GM10248 (cell line): ENCODE measurements around the gene ASB2.

ENCODE experiments used
- CTCF ChIA-PET: fragments of 300-600 bp; sonication (Branson Sonifier 250); formaldehyde crosslinking; extraction: SDS; loops from one replicate; lab custom pipeline; 2021; ENCODE audit warnings: antibody characterized with exemption; lab: Yijun Ruan, JAX
- POLR2A ChIA-PET: fragments of 350-650 bp; sonication (Branson Sonifier 250); formaldehyde crosslinking; extraction: SDS; loops from one replicate; lab custom pipeline; 2020; ENCODE audit warnings: antibody characterized with exemption; lab: Yijun Ruan, JAX
- DNase-seq: peaks from one replicate; pipeline ENCODE4 v3.0.0; 2012; ENCODE audit errors: extremely low spot score
- CTCF ChIP-seq: IDR thresholded peaks from 2 replicates; pipeline ENCODE4 v1.5.1; 2012; ENCODE audit warnings: mild to moderate bottlenecking, low read depth; ENCODE audit errors: extremely low read depth, missing control alignments, control extremely low read depth

The ASB2 gene, protein sequence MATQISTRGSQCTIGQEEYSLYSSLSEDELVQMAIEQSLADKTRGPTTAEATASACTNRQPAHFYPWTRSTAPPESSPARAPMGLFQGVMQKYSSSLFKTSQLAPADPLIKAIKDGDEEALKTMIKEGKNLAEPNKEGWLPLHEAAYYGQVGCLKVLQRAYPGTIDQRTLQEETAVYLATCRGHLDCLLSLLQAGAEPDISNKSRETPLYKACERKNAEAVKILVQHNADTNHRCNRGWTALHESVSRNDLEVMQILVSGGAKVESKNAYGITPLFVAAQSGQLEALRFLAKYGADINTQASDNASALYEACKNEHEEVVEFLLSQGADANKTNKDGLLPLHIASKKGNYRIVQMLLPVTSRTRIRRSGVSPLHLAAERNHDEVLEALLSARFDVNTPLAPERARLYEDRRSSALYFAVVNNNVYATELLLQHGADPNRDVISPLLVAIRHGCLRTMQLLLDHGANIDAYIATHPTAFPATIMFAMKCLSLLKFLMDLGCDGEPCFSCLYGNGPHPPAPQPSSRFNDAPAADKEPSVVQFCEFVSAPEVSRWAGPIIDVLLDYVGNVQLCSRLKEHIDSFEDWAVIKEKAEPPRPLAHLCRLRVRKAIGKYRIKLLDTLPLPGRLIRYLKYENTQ

GRCh38 chr14:93976477-93977057 is at the start of gene ASB2:
ASB2 (minus strand) TSS chr14:93976570; CDS start chr14:93964539, 12,031 bp downstream.
- ChIA-PET CTCF (interaction anchor here (1.3 to 17.2 kb wide), 8 partner anchors 7 to 37 kb away, joined by 3 to 212 read pairs (median 33); partner anchors contain the start of gene CCDC197), POLR2A (interaction anchor here (0.9 to 1.4 kb wide), 2 partner anchors 9 to 11 kb away, joined by 3 read pairs; no protein-coding TSS in a partner anchor)
- DNase-seq: no peak
- TF ChIP-seq CTCF: no peak

DNA sequence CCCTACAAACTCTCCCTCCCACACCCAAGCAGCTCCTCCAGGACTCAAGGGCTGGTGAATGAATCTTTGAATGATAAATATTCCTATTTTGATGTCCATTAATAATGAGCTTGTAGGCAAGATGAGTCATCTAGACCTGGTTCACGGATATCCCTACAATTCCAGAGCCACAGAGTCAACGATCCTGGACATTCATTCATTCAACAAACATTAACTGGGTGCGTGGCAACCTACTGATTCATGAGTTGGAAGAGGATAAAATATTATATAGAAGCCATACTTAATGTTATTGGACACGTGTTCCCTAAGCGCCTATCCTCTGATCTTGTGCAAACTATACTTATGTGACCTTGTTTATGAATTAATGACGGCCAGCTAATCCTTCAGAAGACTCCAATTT is 49.4 kb upstream of the ASB2 start:
- DNase-seq: no peak
- ChIA-PET POLR2A (interaction anchor here (0.7 kb wide), 1 partner anchor 177 kb away, joined by 3 read pairs; no protein-coding TSS in a partner anchor), CTCF (interaction anchor here (0.8 to 16.5 kb wide), 15 partner anchors 10 to 819 kb away, joined by 3 to 151 read pairs (median 4); partner anchors contain the start of genes GON7, IFI27L2 and UBR7)
- TF ChIP-seq CTCF: no peak

DNA sequence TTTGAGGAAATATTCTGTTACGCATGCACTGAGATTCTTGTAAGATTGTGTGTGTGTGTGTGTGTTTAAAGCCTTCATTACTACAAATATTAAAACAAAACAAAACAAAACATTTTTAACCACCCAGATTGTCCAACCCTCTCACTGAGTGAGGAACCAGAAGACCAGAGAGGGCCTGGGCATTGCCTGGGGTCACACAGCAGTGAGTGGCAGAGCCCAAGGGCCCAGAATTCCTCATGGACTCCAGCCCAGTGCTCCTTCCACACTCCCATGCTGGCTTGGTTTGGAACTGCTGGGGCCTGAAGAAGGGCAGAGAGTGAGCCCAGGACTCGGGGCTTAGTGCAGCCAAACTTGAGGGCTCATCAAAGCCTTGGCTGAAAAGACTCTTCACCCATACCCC is 48.2 kb upstream of the ASB2 start:
- no peak for DNase-seq
- TF ChIP-seq CTCF: no peak
- ChIA-PET POLR2A (no interaction called here), CTCF (interaction anchor here (0.9 to 16.5 kb wide), 6 partner anchors 11 to 112 kb away, joined by 3 to 151 read pairs (median 6); no protein-coding TSS in a partner anchor)

GRCh38 chr14:94022532-94023411 is 46.4 kb upstream of the ASB2 start:
- ChIA-PET CTCF (interaction anchor here (0.9 to 16.5 kb wide), 9 partner anchors 13 to 158 kb away, joined by 3 to 151 read pairs (median 5); no protein-coding TSS in a partner anchor), POLR2A (interaction anchor here (1.0 kb wide), 1 partner anchor 57 kb away, joined by 3 read pairs; no protein-coding TSS in a partner anchor)
- TF ChIP-seq CTCF: no peak
- no peak for DNase-seq

DNA sequence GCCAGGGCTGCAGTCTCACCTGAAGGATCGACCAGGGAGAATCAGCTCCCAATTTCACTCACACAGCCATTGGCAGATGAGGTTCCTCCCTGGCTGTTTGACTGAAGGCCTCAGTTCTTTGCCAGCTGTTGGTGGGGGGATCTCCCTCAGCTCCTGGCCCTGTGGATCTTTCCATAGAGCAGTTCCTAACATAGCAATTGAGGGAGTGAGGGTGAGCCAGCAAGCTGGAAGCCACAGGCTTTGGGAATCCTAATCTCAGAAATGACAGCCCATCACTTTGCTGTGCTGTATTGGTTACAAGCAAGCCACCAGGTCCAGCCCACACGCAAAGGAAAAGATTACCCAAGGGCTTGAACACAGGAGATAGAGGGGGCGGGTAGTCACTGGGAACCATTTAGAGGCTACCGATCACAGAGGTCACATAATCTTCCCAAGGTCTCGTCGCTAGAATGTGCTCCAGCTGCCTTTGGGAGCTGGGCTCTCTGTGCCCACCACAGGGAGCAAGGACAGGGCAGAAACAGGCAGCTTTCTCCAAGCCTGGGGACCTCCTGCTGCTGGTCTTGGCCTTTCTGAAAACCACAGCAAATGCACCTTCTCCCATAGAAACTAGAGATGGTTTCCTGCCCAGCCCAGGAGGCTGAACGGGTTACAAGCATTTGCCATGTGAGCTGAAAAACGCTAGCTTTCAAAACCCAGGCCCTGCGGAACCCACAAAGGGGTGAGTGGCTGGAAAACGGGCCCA is 45.2 kb upstream of the ASB2 start:
- no peak for TF ChIP-seq CTCF
- POLR2A ChIA-PET: no interaction called here
- CTCF ChIA-PET: interaction anchor here (0.9 to 16.5 kb wide), 10 partner anchors 8 to 115 kb away, joined by 3 to 151 read pairs (median 7); no protein-coding TSS in a partner anchor
- no peak for DNase-seq
